Naive B cell (primary cell): ENCODE data around the gene CPNE5. TPM values are rescaled to one million over a fixed set of nuclear protein-coding genes. Genes with fewer than 3 reads are reported as not detected.

Source experiments
- ATAC-seq, 2 donors: fragments of 150-1000 bp; cut with Tn5 transposase; 2 replicates each; pipeline ENCODE4 v1.10.0; 2021; ENCODE audit warnings: low read depth in 2 of 2, mild to moderate bottlenecking in 2 of 2, moderate library complexity in 2 of 2
- DNase-seq: peaks from one replicate; pipeline ENCODE4 v3.0.0; 2022
- H3K27ac Mint-ChIP-seq, 6 donors: one replicate each; pipeline ENCODE4 v1.8.0; 2020 to 2022; ENCODE audit warnings: mild to moderate bottlenecking in 6 of 6, mixed read lengths in 6 of 6, moderate library complexity in 5 of 6, inconsistent platforms in 2 of 6
- H3K27me3 Mint-ChIP-seq, 3 donors: one replicate each; pipeline ENCODE4 v1.8.0; 2021 to 2022; ENCODE audit warnings: mixed read lengths in 3 of 3, mild to moderate bottlenecking in 1 of 3
- H3K36me3 Mint-ChIP-seq, 2 donors: one replicate each; pipeline ENCODE4 v1.8.0; 2020 to 2022; ENCODE audit warnings: mixed read lengths in 2 of 2, inconsistent platforms in 1 of 2, mild to moderate bottlenecking in 1 of 2
- H3K4me1 Mint-ChIP-seq, 3 donors: one replicate each; pipeline ENCODE4 v1.8.0; 2020 to 2022; ENCODE audit warnings: mixed read lengths in 3 of 3, inconsistent platforms in 1 of 3, mild to moderate bottlenecking in 1 of 3, moderate library complexity in 1 of 3
- H3K4me3 Mint-ChIP-seq, 8 donors: one replicate each; pipeline ENCODE4 v1.8.0; 2020 to 2022; ENCODE audit warnings: mild to moderate bottlenecking in 8 of 8, mixed read lengths in 8 of 8, moderate library complexity in 8 of 8, inconsistent platforms in 2 of 8
- H3K9me3 Mint-ChIP-seq, 7 donors: one replicate each; pipeline ENCODE4 v1.8.0; 2020 to 2022; ENCODE audit warnings: mixed read lengths in 7 of 7, mild to moderate bottlenecking in 5 of 7, inconsistent platforms in 2 of 7, moderate library complexity in 1 of 7
- polyA plus RNA-seq, 6 donors: library from polyadenylated mRNA; unstranded; fragments of 300-500 nt; fragmentation: Illumina TruSeq; gene quantifications; one replicate each; pipeline ENCODE4 v1.2.3, GENCODE V29; 2021; ENCODE audit warnings: low read depth in 6 of 6

Gene CPNE5
- polyA plus RNA-seq, 6 donors from 2014 or later = 56.9 to 105 (median 92.2) TPM

DNA sequence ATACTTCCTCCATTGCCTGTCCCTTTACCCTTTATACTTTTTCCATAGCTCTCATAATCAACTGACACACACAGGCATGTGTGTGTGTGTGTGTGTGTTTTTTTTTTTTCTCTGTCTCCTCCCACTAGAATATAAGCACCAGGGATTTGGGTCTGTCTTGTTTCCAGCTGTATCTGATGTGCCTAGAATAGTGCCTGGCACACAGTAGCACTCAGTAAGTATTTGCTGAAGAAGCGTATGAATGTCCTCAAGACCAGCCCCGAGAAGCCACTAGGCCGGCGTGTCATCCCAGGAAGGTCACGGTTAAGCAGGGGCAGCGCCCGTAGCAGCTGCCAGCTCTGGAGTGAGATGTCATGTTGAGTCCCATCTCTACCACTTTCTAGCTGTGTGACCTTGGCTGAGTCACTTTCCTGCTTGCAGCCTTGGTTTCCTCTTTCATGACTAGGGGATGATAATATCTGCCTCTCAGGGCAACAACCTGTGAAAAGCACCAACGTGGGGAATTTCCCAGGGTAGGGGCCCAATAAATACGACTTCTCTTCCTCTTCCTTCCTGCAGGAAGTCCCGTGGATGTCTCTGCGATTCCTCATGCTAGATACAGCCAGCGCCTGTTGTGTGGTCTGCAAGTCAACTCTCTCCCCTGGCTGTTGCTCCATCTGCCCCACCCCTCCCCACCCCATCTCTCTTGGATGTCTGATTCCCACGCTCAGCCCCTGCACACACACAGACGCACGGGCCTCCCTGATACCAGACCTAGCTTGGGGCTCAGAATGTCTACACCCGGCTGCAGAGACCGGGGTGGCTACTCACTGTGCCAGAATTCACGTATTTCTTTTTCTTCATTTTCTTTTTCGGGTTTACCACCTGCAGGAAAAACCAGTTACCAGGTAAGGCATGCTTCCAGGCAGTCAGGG, 83.6 kb downstream of the CPNE5 start:
- peak overlapping the region; percentile 90 to 99 (median 96) for H3K27ac Mint-ChIP-seq
- H3K4me1 Mint-ChIP-seq = peaks cover 75 to 87% (median 86%) of the 10 kb centered on the region in 3 donors
- H3K9me3 Mint-ChIP-seq = peaks cover 0 to 5% (median 0%) of the 10 kb centered on the region in 7 donors
- H3K4me3 Mint-ChIP-seq = peak overlapping the region; percentile 79 to 93 (median 90)
- DNase-seq (peak; percentile 77), ATAC-seq (peak; percentile 54 to 60)
- peaks cover 4 to 23% of the 10 kb centered on the region in 2 donors for H3K36me3 Mint-ChIP-seq
- no peaks in the 10 kb centered on the region for H3K27me3 Mint-ChIP-seq

DNA sequence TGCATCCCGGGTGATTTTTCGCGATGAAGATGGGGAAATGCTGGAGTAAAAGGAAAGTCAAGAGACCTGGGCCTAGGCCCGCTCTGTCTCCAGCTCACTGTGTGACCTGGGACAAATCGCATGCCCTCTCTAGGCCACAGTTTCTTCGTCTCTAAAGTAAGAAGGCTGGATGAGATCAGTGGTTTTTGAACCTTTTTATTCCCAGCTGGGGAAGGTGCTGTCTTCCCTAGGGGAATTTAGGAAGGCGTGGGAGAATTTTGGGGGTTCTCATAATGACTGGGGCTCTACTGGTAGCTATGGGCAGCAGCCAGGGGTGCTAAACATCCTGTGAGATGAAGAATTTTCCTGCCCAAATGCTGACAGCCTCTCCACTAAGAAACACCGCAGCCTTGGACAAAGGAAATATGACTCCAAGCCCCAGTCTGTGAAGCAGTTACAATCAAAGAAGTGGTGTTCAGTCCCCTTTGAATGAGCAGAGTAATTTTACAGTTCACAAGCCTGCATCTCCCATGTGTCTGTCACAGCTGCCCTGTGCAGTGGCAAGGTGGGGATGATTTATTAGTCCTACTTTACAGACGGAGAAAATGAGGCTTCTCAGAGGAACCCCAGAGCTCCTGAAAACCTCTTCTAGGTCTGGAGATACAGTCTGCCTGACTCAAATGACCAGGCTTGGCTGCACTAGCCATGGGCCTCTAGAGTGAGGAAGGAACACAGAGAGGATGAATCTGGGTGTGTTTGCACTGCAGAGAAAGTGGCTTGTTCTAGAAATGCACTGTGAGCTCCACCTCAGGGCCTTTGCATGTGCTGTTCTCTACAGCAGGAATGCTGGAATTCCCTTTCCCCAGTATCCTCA, 84.4 kb downstream of the CPNE5 start:
- ATAC-seq = no peak
- Mint-ChIP-seq H3K4me1 (peaks cover 82 to 96% (median 94%) of the 10 kb centered on the region in 3 donors), H3K9me3 (peaks cover 0 to 5% (median 0%) of the 10 kb centered on the region in 7 donors)

DNA sequence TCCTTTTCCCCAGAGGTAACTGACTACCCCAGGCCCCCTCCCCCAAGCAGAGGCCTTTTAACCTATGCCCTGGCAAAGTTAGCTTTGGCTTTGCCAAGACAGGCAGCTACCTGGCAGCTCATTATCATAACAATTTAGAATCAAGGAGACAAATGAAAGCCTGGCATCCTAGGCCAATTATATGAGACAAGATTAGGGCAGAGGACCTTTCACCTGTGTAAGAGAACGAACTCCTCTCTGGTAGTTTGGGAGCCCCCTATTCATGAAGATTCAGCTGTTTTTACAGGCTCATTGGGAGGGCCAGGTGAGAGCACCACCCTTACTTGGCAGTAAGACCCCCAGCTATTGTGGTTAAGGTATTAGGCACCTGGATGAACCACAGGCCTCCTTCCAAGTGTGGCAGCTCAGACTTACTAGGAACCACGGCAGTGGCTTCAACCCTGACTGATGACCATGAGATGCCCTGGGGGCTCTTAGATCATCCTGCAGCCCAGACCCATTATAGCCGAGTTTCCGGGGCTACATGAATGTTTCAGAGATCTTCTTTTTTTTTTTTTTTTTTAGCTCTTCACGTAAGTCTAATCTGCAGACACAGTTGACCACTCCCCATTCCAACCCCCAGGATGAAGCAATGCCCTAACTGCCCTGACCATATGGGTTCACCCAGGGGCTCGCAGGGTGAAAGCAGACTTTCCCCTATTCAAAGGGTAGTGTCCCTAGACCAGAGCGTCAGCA, 85.4 kb downstream of the CPNE5 start:
- peak overlapping the region; percentile 80 to 93 (median 88) for H3K4me3 Mint-ChIP-seq
- H3K9me3 Mint-ChIP-seq = peaks cover 0 to 5% (median 2%) of the 10 kb centered on the region in 7 donors
- ATAC-seq = no peak

More for the DNA sequence above, 84.4 kb downstream of the CPNE5 start:
- H3K27me3 Mint-ChIP-seq = no peaks in the 10 kb centered on the region
- no peak for DNase-seq
- H3K27ac Mint-ChIP-seq = peak overlapping the region; percentile 90 to 99 (median 96)
- peak overlapping the region; percentile 80 to 93 (median 90) for H3K4me3 Mint-ChIP-seq
- peaks cover 4 to 23% of the 10 kb centered on the region in 2 donors for H3K36me3 Mint-ChIP-seq

DNA sequence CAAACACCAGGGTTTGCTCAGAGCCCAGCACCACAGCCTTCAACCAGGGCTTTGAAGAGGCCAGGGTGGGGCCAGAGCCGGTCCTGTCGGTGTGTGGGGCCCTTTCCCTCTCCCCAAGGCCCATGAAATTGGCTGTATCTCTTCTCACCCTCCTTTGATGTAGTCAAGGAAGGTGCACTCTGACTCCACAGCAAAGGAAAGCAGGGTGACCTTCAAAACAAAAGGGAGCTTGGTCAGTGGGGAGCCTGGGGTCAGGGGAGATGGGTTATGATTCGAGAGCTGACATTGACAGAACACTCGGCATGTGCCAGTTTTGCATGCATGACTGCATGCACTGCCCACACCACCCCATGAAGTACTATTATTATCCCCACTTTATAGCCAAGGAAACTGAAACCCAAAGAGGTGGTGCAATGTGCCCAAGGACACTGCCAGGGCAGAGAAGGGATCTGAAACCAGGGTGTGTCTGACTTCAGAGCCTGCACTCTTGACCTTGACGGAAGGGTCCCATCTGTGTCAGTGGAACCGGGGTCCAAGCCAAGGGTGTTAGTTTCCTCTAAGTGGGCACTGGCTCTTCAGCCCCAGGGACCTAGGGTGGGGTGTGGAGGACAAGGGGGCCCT, 86.2 kb downstream of the CPNE5 start:
- peak; percentile 69 to 70 for ATAC-seq
- H3K4me1 Mint-ChIP-seq = peaks cover 75 to 96% (median 88%) of the 10 kb centered on the region in 3 donors
- H3K27me3 Mint-ChIP-seq = no peaks in the 10 kb centered on the region
- DNase-seq = peak; percentile 76
- H3K4me3 Mint-ChIP-seq = peak overlapping the region; percentile 80 to 93 (median 88)
- peak overlapping the region; percentile 89 to 99 (median 98) for H3K27ac Mint-ChIP-seq
- H3K36me3 Mint-ChIP-seq = peaks cover 9 to 38% of the 10 kb centered on the region in 2 donors
- peaks cover 0 to 6% (median 3%) of the 10 kb centered on the region in 7 donors for H3K9me3 Mint-ChIP-seq

More for the DNA sequence above, 85.4 kb downstream of the CPNE5 start:
- H3K27me3 Mint-ChIP-seq = no peaks in the 10 kb centered on the region
- no peak for DNase-seq
- H3K27ac Mint-ChIP-seq = peak overlapping the region; percentile 89 to 99 (median 98)
- H3K36me3 Mint-ChIP-seq = peaks cover 9 to 31% of the 10 kb centered on the region in 2 donors
- H3K4me1 Mint-ChIP-seq = peaks cover 83 to 97% (median 91%) of the 10 kb centered on the region in 3 donors

DNA sequence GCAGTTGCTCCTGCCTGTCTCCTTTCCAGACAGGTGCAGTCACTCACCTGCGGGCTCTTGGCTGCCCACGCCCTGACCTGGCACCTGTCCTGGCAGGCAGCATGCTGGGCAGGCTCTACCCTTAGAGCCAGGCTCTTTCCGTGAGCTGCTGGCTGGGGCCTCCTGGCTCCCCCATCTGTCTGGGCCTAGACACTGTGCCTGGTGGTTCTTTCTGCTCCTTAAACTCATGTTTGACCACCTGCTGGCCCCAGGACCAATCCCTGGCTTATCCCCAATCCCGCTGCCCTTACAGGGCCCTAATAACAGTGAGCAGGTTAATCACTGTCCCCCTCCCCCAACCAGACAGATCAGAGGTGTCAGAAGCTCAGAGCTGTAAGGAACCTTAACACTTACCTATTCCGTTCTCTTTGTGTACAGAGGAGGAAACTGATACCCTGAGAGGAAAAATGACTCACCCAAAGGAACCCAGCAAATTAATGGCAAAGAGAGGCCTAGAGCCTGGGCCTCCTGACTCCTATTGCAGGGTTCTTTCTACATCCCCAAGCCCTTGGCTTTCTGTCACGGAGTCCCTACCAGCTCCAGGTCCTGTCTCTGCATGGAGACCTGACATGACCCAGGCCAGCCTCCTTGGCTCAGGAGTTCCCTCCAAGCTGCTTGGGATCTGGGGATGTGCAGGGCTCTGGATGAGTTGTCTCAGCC, 86.9 kb downstream of the CPNE5 start:
- ATAC-seq = no peak
- peak overlapping the region; percentile 48 to 99 (median 88) for H3K27ac Mint-ChIP-seq
- H3K4me3 Mint-ChIP-seq = peak overlapping the region; percentile 22 to 93 (median 87)
- H3K36me3 Mint-ChIP-seq = peaks cover 9 to 40% of the 10 kb centered on the region in 2 donors
- DNase-seq = no peak
- H3K4me1 Mint-ChIP-seq = peaks cover 69 to 89% (median 82%) of the 10 kb centered on the region in 3 donors
- peaks cover 0 to 6% (median 3%) of the 10 kb centered on the region in 7 donors for H3K9me3 Mint-ChIP-seq
- H3K27me3 Mint-ChIP-seq = no peaks in the 10 kb centered on the region

DNA sequence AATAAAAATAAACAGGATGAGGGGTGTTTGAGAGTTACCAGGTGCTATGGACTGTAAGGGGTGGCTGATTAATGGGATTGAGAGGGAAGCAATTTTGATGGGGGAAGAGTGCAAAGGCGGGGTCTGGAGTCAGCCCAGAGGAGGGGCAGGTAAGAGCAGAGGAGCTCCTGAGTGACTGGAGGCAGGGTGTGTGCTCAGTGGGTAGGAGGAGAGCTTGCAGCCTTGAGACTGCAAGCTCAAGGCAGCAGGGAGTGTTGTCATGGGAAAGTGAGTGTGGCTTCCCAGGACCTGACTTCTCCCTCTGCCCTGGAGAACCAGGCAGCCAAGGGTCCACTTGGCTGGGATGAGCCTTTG, 87.4 kb downstream of the CPNE5 start:
- ATAC-seq (no peak), DNase-seq (no peak)
- Mint-ChIP-seq H3K9me3 (peaks cover 0 to 6% (median 3%) of the 10 kb centered on the region in 7 donors), H3K36me3 (peaks cover 9 to 45% of the 10 kb centered on the region in 2 donors), H3K27me3 (no peaks in the 10 kb centered on the region), H3K4me1 (peaks cover 69 to 88% (median 82%) of the 10 kb centered on the region in 3 donors), H3K27ac (peak overlapping the region in 3 of 6 donors; percentile 66 to 99 (median 93)), H3K4me3 (peak overlapping the region in 6 of 8 donors; percentile 24 to 93 (median 76))

DNA sequence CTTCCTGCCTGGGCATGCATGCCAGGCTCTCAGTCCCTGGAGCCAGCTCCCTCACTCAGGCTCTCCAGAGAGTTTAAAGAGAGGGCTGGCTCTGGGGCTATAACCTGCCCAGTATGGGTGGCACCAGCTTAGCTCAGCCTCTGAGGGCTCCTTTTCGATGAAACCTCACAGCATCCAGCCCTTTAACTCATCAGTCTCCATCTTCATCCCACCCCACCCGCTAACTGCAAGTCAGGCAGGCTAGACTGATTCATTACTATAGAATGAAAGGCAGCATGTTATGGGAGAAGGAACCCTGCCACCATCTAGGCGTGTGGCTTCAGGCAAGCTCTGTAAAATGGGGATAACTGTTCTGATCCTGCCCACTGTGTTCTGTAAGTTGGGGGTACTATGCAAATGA, 88.2 kb downstream of the CPNE5 start:
- Mint-ChIP-seq H3K27me3 (no peaks in the 10 kb centered on the region), H3K9me3 (peaks cover 0 to 6% (median 3%) of the 10 kb centered on the region in 7 donors), H3K4me3 (peak overlapping the region in 7 of 8 donors; percentile 38 to 85 (median 67)), H3K36me3 (peaks cover 9 to 49% of the 10 kb centered on the region in 2 donors), H3K4me1 (peaks cover 67 to 86% (median 80%) of the 10 kb centered on the region in 3 donors), H3K27ac (peak overlapping the region in 3 of 6 donors; percentile 76 to 99 (median 87))
- DNase-seq (no peak), ATAC-seq (no peak)

DNA sequence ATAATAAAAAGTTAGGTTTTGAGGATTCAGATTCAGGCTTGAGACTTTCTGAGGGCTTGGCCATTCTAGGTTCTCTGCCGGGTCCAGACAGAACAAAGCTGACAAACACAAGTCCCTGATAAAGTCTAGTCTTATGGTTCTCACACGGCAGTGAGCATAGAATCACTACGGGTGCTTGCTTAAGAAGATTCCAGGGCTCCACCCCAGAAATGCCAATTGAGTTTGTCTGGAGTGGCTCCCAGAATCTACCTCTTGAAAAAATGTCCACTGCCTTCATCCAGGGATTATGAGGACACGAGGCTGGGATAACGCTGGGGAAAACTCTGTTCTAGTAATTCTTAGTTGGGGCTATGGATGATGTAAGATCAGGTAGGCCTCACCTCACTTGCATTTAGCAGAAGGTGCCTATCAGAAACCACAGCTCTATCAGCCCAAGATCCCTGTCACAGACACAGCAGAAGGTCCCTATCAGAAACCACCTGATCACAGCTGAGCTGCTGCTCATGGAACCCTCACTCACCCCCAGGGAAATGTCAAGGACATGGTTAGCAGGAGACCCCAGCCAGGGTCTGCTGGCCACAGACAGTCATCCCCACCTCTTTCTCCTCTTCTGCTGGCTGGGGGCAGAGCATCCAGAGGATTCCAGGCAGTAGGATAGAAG, 89.3 kb downstream of the CPNE5 start:
- Mint-ChIP-seq H3K4me3 (peak overlapping the region in 5 of 8 donors; percentile 12 to 66 (median 32)), H3K9me3 (peaks cover 0 to 6% (median 2%) of the 10 kb centered on the region in 7 donors), H3K4me1 (peaks cover 60 to 76% (median 71%) of the 10 kb centered on the region in 3 donors), H3K27ac (peak overlapping the region in 5 of 6 donors; percentile 15 to 82 (median 71)), H3K27me3 (no peaks in the 10 kb centered on the region), H3K36me3 (peaks cover 7 to 42% of the 10 kb centered on the region in 2 donors)
- ATAC-seq (no peak), DNase-seq (no peak)

DNA sequence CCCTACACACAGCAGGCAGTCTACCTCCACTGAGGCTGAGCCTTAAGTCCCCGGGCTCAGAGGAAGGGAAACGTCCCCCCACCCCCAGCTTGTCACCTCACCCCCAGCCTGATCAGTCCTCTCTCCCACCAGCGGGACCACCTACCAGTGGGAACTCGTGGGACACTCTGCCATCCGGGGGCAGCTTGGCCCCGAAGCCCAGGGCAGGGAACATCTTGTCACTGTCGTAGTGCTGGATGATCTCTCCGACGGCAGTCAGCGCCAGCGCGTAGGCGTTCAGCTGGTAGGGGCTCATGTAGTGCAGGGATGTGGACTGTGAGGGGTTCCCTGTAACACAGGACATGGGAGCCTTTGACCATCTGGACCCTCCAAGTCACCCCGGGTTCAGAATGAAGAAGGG, 93.0 kb downstream of the CPNE5 start:
- peaks cover 56 to 67% (median 67%) of the 10 kb centered on the region in 3 donors for H3K4me1 Mint-ChIP-seq
- ATAC-seq (no peak), DNase-seq (no peak)
- H3K36me3 Mint-ChIP-seq = peaks cover 19 to 57% of the 10 kb centered on the region in 2 donors
- peak overlapping the region in 4 of 6 donors; percentile 37 to 88 (median 58) for H3K27ac Mint-ChIP-seq
- peaks cover 0 to 6% (median 2%) of the 10 kb centered on the region in 7 donors for H3K9me3 Mint-ChIP-seq
- no peak overlapping the region for H3K4me3 Mint-ChIP-seq
- H3K27me3 Mint-ChIP-seq = no peaks in the 10 kb centered on the region

DNA sequence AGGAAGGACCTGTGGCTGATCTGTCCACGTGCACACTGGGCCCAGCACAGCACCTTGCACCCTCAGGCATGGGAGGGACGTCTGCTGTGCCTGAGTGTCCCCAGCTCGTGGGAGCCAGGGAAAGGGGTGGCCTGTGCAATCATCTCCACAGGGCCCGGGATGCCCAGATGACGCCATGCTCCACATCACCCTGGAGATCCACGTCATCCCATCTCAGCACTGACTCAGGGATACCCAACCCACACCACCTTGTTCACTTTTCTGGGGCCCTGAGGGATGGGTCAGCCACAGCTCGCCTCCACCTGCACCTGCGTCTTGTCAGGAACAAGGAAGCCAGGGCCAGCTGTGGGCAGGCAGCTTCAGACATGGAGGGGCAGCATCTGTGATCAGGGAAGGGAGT, 93.4 kb downstream of the CPNE5 start:
- H3K27me3 Mint-ChIP-seq = no peaks in the 10 kb centered on the region
- no peak for ATAC-seq

DNA sequence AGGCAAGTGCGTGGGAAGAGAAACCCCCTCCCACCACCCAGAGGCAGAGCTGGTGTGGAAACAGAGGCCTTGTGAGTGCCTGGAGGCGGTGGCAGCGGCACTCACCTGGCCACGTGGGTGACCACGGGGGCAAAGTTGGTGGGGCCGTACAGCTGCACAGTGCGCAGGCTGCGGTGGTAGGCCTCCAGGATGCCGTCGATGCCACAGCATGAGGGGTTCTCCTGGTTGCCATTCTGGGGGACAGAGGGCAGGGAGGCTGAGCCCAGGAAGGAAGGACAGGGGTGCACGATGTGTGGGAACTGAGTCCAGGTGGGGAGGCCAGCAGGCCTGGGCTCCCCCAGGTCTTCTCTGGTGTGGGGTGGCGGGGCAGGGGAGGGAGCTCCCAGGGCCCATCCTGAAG, 94.0 kb downstream of the CPNE5 start:
- peaks cover 19 to 57% of the 10 kb centered on the region in 2 donors for H3K36me3 Mint-ChIP-seq
- no peak for ATAC-seq

More for the DNA sequence above, 93.4 kb downstream of the CPNE5 start:
- H3K4me3 Mint-ChIP-seq = no peak overlapping the region
- peak overlapping the region in 4 of 6 donors; percentile 37 to 62 (median 54) for H3K27ac Mint-ChIP-seq
- peaks cover 19 to 53% of the 10 kb centered on the region in 2 donors for H3K36me3 Mint-ChIP-seq
- H3K4me1 Mint-ChIP-seq = peaks cover 57 to 67% (median 67%) of the 10 kb centered on the region in 3 donors
- no peak for DNase-seq
- H3K9me3 Mint-ChIP-seq = peaks cover 0 to 6% (median 2%) of the 10 kb centered on the region in 7 donors

More for the DNA sequence above, 94.0 kb downstream of the CPNE5 start:
- Mint-ChIP-seq H3K4me1 (peaks cover 58 to 70% (median 67%) of the 10 kb centered on the region in 3 donors), H3K27ac (peak overlapping the region in 2 of 6 donors; percentile 70 to 73), H3K27me3 (no peaks in the 10 kb centered on the region), H3K4me3 (peak overlapping the region in 1 of 8 donors; percentile 61), H3K9me3 (peaks cover 0 to 6% (median 2%) of the 10 kb centered on the region in 7 donors)
- DNase-seq = no peak
